Duodenal mucosa (tissue), 2 donors: Measurements from ENCODE around the gene LHPP.

Source experiments
- H3K27ac ChIP-seq: one replicate; pipeline ENCODE4 v1.7.0; 2013; ENCODE audit warnings: low read depth, low read length
- H3K27me3 ChIP-seq, 2 donors: one replicate each; pipeline ENCODE4 v1.7.0; 2013; ENCODE audit warnings: low read length in 2 of 2, control low read depth in 1 of 2; ENCODE audit not compliant: insufficient read depth in 2 of 2, control insufficient read depth in 1 of 2
- H3K36me3 ChIP-seq, 2 donors: one replicate each; pipeline ENCODE4 v1.7.0; 2013; ENCODE audit warnings: low read length in 2 of 2, control low read depth in 1 of 2; ENCODE audit not compliant: insufficient read depth in 2 of 2, control insufficient read depth in 1 of 2
- H3K4me1 ChIP-seq, 2 donors: one replicate each; pipeline ENCODE4 v1.7.0; 2013; ENCODE audit warnings: low read length in 2 of 2, control low read depth in 1 of 2; ENCODE audit not compliant: insufficient read depth in 2 of 2, control insufficient read depth in 1 of 2
- H3K4me3 ChIP-seq, 2 donors: one replicate each; pipeline ENCODE4 v1.7.0; 2013; ENCODE audit warnings: low read length in 2 of 2, low read depth in 1 of 2
- H3K9ac ChIP-seq, 2 donors: one replicate each; pipeline ENCODE4 v1.7.0; 2013; ENCODE audit warnings: low read length in 2 of 2, low read depth in 1 of 2
- H3K9me3 ChIP-seq, 2 donors: one replicate each; pipeline ENCODE4 v1.7.0; 2013; ENCODE audit warnings: low read length in 2 of 2, control low read depth in 1 of 2; ENCODE audit not compliant: control insufficient read depth in 1 of 2

The LHPP gene

GRCh38 chr10:124461642-124462347 lies at the start of gene LHPP:
Gene LHPP, plus strand, starts transcription at chr10:124461823. Its CDS starts 40 bp downstream, at chr10:124461863.
- Histone ChIP-seq H3K4me3 (peak within 1 kb of the TSS; percentile 82 to 92), H3K27ac (peak within 1 kb of the TSS; percentile 84), H3K9me3 (no peaks in the 10 kb centered on the region), H3K27me3 (peaks cover 0 to 5% of the 10 kb centered on the region in 2 donors), H3K36me3 (no peaks in the 10 kb centered on the region), H3K4me1 (peaks cover 12 to 18% of the 10 kb centered on the region in 2 donors), H3K9ac (peak within 1 kb of the TSS; percentile 41 to 76)

- no peaks in the 10 kb centered on the region for H3K27me3 ChIP-seq
- no peak overlapping the region for H3K27ac ChIP-seq
- H3K36me3 ChIP-seq: peaks cover 0 to 30% of the 10 kb centered on the region in 2 donors
- no peaks in the 10 kb centered on the region for H3K9me3 ChIP-seq
- H3K4me1 ChIP-seq: peaks cover 10 to 20% of the 10 kb centered on the region in 2 donors
- no peak overlapping the region for H3K4me3 ChIP-seq
- no peak overlapping the region for H3K9ac ChIP-seq
Observed at GRCh38 chr10:124414076-124414475, 47.5 kb upstream of the LHPP start.

GRCh38 chr10:124415210-124415609 lies 46.4 kb upstream of the LHPP start:
- Histone ChIP-seq H3K27ac (no peak overlapping the region), H3K9ac (no peak overlapping the region), H3K4me3 (peak overlapping the region; percentile 21 to 77), H3K9me3 (no peaks in the 10 kb centered on the region), H3K4me1 (peaks cover 21 to 25% of the 10 kb centered on the region in 2 donors), H3K36me3 (peaks cover 0 to 24% of the 10 kb centered on the region in 2 donors), H3K27me3 (no peaks in the 10 kb centered on the region)

GRCh38 chr10:124416733-124417132 lies 44.9 kb upstream of the LHPP start:
- H3K27ac ChIP-seq: no peak overlapping the region
- peaks cover 0 to 14% of the 10 kb centered on the region in 2 donors for H3K36me3 ChIP-seq
- no peaks in the 10 kb centered on the region for H3K27me3 ChIP-seq
- H3K4me1 ChIP-seq: peaks cover 33 to 34% of the 10 kb centered on the region in 2 donors
- H3K4me3 ChIP-seq: peak overlapping the region; percentile 65 to 77
- no peaks in the 10 kb centered on the region for H3K9me3 ChIP-seq
- H3K9ac ChIP-seq: peak overlapping the region in 1 of 2 donors; percentile 65

GRCh38 chr10:124417895-124418725 lies 43.5 kb upstream of the LHPP start:
- H3K27me3 ChIP-seq: no peaks in the 10 kb centered on the region
- peak overlapping the region; percentile 71 for H3K27ac ChIP-seq
- H3K4me1 ChIP-seq: peaks cover 33 to 45% of the 10 kb centered on the region in 2 donors
- peaks cover 0 to 4% of the 10 kb centered on the region in 2 donors for H3K36me3 ChIP-seq
- H3K9ac ChIP-seq: peak overlapping the region; percentile 65 to 78
- H3K4me3 ChIP-seq: peak overlapping the region; percentile 65 to 77
- no peaks in the 10 kb centered on the region for H3K9me3 ChIP-seq

GRCh38 chr10:124418726-124419501 lies 42.7 kb upstream of the LHPP start, which contains the start of gene OAT:
Gene OAT, minus strand, starts transcription at chr10:124418923. Its CDS starts 6,752 bp downstream, at chr10:124412171.
- Histone ChIP-seq H3K36me3 (no peaks in the 10 kb centered on the region), H3K9me3 (no peaks in the 10 kb centered on the region), H3K4me3 (peak within 1 kb of the TSS; percentile 65 to 77), H3K4me1 (peaks cover 33 to 42% of the 10 kb centered on the region in 2 donors), H3K27ac (peak within 1 kb of the TSS; percentile 71), H3K27me3 (no peaks in the 10 kb centered on the region), H3K9ac (peak within 1 kb of the TSS; percentile 65 to 78)

GRCh38 chr10:124419635-124420034 lies 42.0 kb upstream of the LHPP start:
- H3K4me3 ChIP-seq: peak overlapping the region; percentile 58 to 65

GRCh38 chr10:124420254-124420653 lies 41.4 kb upstream of the LHPP start:
- Histone ChIP-seq H3K27me3 (no peaks in the 10 kb centered on the region), H3K36me3 (no peaks in the 10 kb centered on the region), H3K4me1 (peaks cover 31 to 48% of the 10 kb centered on the region in 2 donors), H3K9ac (peak overlapping the region; percentile 24 to 65), H3K9me3 (no peaks in the 10 kb centered on the region), H3K4me3 (peak overlapping the region; percentile 53 to 58), H3K27ac (peak overlapping the region; percentile 53)

More at GRCh38 chr10:124419635-124420034, 42.0 kb upstream of the LHPP start:
- no peaks in the 10 kb centered on the region for H3K9me3 ChIP-seq
- H3K27ac ChIP-seq: peak overlapping the region; percentile 49
- peak overlapping the region; percentile 50 to 65 for H3K9ac ChIP-seq
- H3K27me3 ChIP-seq: no peaks in the 10 kb centered on the region
- no peaks in the 10 kb centered on the region for H3K36me3 ChIP-seq
- peaks cover 32 to 48% of the 10 kb centered on the region in 2 donors for H3K4me1 ChIP-seq

- no peak overlapping the region for H3K9ac ChIP-seq
- no peaks in the 10 kb centered on the region for H3K9me3 ChIP-seq
- H3K36me3 ChIP-seq: no peaks in the 10 kb centered on the region
- H3K4me3 ChIP-seq: no peak overlapping the region
- peaks cover 26 to 40% of the 10 kb centered on the region in 2 donors for H3K4me1 ChIP-seq
- no peak overlapping the region for H3K27ac ChIP-seq
- no peaks in the 10 kb centered on the region for H3K27me3 ChIP-seq
Observed at GRCh38 chr10:124422742-124423141, 38.9 kb upstream of the LHPP start.
